Peyer's patch (tissue), 4 donors: ENCODE results near the gene GABBR2. TPM values are rescaled to one million over a fixed set of nuclear protein-coding genes. Genes with fewer than 3 reads are reported as not detected.

ENCODE experiments used
- DNase-seq, 3 donors: peaks; one replicate each; pipeline ENCODE4 v3.0.0-alpha.2; 2017 to 2019
- H3K27ac ChIP-seq, 4 donors: fragments of 200-600 bp; sonication (generic); one replicate each; pipeline ENCODE4 v1.5.1; 2016 to 2019
- H3K27me3 ChIP-seq, 2 donors: fragments of 200-600 bp; sonication (generic); one replicate each; pipeline ENCODE4 v1.5.1; 2019
- H3K36me3 ChIP-seq, 3 donors: fragments of 200-600 bp; sonication (generic); one replicate each; pipeline ENCODE4 v1.5.1; 2016 to 2019
- H3K4me1 ChIP-seq, 4 donors: fragments of 200-600 bp; sonication (generic); one replicate each; pipeline ENCODE4 v1.5.1; 2016 to 2019
- H3K4me3 ChIP-seq, 4 donors: fragments of 200-600 bp; sonication (generic); 1 replicate in 3 of 4; 2 replicates in 1 of 4; pipeline ENCODE4 v1.5.1; 2016 to 2019; ENCODE audit warnings: mild to moderate bottlenecking in 1 of 4
- H3K9me3 ChIP-seq, 4 donors: fragments of 200-600 bp; sonication (generic); one replicate each; pipeline ENCODE4 v1.5.1; 2016 to 2019; ENCODE audit warnings: mild to moderate bottlenecking in 1 of 4
- CTCF ChIP-seq, 6 experiments: fragments of 450-650 bp in 4 of 6; fragments of 200-600 bp in 2 of 6; sonication (generic) in 1 of 6; IDR thresholded peaks; one replicate each; pipeline ENCODE4 v1.5.1; 2017 to 2019; ENCODE audit warnings: antibody characterized with exemption in 6 of 6, mild to moderate bottlenecking in 3 of 6, moderate library complexity in 1 of 6
- POLR2A ChIP-seq, 2 donors: fragments of 450-650 bp; IDR thresholded peaks; one replicate each; pipeline ENCODE4 v1.5.1; 2017; ENCODE audit warnings: antibody characterized with exemption in 2 of 2, mild to moderate bottlenecking in 2 of 2, moderate library complexity in 2 of 2
- total RNA-seq, 4 donors: library from RNA; depleted of rRNA; stranded (reverse); fragments of >200 nt; gene quantifications; one replicate each; pipeline ENCODE4 v1.1.0, GENCODE V29; 2016

GABBR2 gene
- total RNA-seq, 4 donors from 2014 or later: not detected

DNA sequence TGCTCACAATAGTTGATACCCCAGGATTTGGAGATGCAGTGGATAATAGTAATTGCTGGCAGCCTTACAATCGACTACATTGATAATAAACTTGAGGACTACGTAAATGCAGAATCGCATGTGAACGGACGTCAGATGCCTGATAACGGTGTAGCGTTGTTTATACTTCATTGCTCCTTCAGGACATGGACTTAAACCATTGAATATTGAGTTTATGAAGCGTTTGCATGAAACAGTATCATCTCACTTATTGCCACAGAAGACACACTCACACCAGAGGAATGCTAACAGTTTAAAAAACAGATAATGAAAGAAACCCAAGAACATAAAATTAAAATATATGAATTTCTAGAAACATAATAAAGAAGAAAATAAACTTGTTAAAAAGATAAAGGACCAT lies 101.6 kb downstream of the GABBR2 start:
- Histone ChIP-seq H3K9me3 (no peaks in the 10 kb centered on the region), H3K4me3 (no peak overlapping the region), H3K27me3 (no peaks in the 10 kb centered on the region), H3K27ac (no peak overlapping the region), H3K36me3 (no peaks in the 10 kb centered on the region), H3K4me1 (no peaks in the 10 kb centered on the region)
- TF ChIP-seq POLR2A (IDR thresholded peaks at IDR 0.05) (no peak), CTCF (IDR thresholded peaks at IDR 0.05) (no peak)
- DNase-seq: no peak

- no peak overlapping the region for H3K27ac ChIP-seq
- TF ChIP-seq CTCF (IDR thresholded peaks at IDR 0.05) (no peak), POLR2A (IDR thresholded peaks at IDR 0.05) (no peak)
- DNase-seq: no peak
These were observed 102.0 kb downstream of the GABBR2 start for GRCh38 chr9:98606730-98607129.

DNA sequence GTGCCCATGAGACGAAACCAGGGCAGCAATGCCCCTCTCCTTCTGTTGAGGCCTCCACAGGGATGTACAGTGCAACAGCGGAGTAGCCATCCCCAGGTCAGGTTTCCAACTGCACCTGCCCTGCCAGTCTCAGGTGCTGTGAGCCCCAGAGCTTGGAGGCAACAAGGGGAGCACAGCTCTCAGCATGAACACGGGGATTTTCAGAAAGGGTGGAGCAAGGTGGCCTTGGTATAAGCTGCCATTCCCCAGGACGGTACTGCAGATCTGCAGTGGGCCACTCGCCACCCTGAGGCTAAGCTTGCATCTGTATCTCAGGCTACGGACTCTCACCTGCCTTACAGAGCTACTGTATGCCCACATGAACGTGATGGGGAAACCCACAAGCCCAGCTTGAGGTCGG lies 103.6 kb downstream of the GABBR2 start:
- H3K36me3 ChIP-seq: no peaks in the 10 kb centered on the region
- no peaks in the 10 kb centered on the region for H3K27me3 ChIP-seq
- H3K4me1 ChIP-seq: no peaks in the 10 kb centered on the region
- no peak for DNase-seq
- no peak overlapping the region for H3K27ac ChIP-seq
- H3K9me3 ChIP-seq: no peaks in the 10 kb centered on the region
- no peak for TF ChIP-seq POLR2A (IDR thresholded peaks at IDR 0.05)
- no peak for TF ChIP-seq CTCF (IDR thresholded peaks at IDR 0.05)
- H3K4me3 ChIP-seq: no peak overlapping the region

More at GRCh38 chr9:98606730-98607129, 102.0 kb downstream of the GABBR2 start:
- Histone ChIP-seq H3K36me3 (no peaks in the 10 kb centered on the region), H3K9me3 (no peaks in the 10 kb centered on the region), H3K4me3 (no peak overlapping the region), H3K27me3 (no peaks in the 10 kb centered on the region), H3K4me1 (no peaks in the 10 kb centered on the region)

DNA sequence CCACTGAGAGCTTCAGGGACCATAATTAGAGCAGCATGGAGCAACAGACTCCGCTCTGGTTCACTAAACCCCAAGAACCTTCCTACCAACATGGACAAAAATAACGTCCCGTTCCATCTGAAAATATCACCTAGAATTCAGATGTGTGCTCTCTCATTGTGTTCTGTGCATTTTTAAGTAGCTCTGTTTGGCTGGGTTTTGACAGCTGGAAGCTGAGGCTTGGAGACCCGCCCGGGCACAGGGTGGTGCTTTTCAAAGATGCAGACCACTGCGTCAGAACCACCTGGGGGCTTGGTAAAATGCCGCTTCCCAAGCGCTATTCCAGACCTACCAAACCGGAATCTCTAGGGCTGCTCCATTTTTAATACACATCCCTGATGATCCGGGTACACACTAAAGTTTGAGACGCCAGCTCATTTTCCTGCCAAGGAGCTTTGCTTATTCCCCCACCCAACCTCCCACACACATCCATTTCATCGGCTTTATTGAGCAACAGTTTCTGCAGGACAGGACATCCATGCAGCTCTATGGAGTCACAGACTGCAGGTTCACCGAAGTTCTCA lies 104.8 kb downstream of the GABBR2 start:
- Histone ChIP-seq H3K27me3 (no peaks in the 10 kb centered on the region), H3K27ac (no peak overlapping the region), H3K4me3 (no peak overlapping the region), H3K4me1 (no peaks in the 10 kb centered on the region), H3K9me3 (no peaks in the 10 kb centered on the region), H3K36me3 (no peaks in the 10 kb centered on the region)
- TF ChIP-seq POLR2A (IDR thresholded peaks at IDR 0.05) (no peak), CTCF (IDR thresholded peaks at IDR 0.05) (no peak)
- DNase-seq: no peak

DNA sequence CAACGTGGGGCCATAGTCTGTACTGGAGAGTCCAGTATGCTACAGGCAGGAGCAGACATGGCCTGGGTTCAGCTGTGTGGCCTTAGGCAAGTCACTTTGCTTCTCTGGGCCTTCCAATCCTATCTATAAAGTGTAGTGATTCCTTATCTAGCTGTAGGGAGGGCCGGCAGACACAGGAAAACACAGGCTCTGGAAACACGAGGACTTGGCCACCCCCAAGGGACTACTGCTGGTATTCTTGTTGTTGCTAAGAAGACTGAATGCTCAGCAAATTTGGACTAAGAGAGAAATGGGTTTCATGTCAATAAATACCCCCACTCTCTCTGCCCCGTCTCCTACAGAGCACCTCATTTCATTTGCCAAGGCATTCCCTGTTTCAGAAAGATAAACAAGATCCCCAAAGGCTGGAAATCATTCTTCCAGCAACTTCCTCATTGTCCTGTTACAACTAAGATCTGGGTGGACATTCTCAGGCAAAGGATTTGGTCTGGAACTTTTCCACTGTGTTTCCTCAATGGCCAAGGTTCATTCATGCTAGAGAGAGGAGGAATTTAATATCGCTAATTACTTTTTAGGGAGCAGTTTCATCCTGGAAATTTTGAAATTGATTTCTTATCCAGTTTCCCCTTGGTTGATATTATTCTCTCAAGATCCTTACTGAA lies 105.8 kb downstream of the GABBR2 start:
- Histone ChIP-seq H3K9me3 (no peaks in the 10 kb centered on the region), H3K27me3 (no peaks in the 10 kb centered on the region), H3K27ac (no peak overlapping the region), H3K4me3 (no peak overlapping the region), H3K4me1 (no peaks in the 10 kb centered on the region), H3K36me3 (no peaks in the 10 kb centered on the region)
- TF ChIP-seq CTCF (IDR thresholded peaks at IDR 0.05): no peak
- no peak for TF ChIP-seq POLR2A (IDR thresholded peaks at IDR 0.05)
- no peak for DNase-seq
